NCI-H510A treated with DMSO at 0.1 percent for 48 hours (cell line): ENCODE results near the gene RASAL2.
"Not testable (repeated sequence)": the region's sequence is repeated elsewhere in the genome, so short reads cannot be mapped to it uniquely, and the experiment has no call there.

Experiments
- DNase-seq: peaks from one replicate; lab custom pipeline; 2025; lab: John Stamatoyannopoulos, UW

Gene RASAL2

DNA sequence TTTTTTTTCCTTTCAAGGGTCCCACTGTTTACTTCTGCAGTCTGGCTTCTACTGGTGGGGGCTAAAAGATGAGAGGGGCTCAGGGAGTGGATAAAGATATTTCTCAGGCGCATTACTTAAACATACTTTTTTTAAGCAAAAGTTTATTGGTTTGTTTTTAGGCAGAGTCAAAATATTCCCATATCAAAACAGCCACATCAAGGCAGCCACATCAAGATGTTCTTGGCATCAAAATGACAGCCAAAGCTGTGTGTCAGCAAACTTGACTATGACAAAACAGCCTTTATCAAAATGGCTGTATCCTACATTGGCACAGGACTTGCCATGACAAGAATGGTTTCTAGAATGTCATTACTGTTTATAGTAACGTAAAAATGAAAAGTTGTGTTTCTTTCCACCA lies 22.1 kb upstream of the RASAL2 start:
- DNase-seq, result no peak

DNA sequence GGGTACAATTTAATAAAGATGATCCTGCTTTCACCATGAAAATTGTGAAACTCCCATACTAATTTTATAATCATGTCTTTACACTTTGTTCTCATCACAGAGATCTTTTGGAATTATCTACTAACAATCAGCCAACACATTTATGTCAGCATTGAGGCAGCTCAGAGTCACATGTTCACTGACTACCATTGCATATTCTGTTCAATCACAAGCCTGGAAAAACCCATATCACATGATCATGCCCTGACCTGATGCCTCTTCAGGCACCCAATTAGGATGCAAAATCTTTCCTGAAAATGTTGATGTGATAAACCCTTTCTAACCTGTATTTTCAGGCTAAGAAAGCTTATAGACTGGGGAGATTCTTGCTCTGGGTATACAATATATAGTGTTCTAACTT lies 21.6 kb upstream of the RASAL2 start:
- DNase-seq, result no peak

DNA sequence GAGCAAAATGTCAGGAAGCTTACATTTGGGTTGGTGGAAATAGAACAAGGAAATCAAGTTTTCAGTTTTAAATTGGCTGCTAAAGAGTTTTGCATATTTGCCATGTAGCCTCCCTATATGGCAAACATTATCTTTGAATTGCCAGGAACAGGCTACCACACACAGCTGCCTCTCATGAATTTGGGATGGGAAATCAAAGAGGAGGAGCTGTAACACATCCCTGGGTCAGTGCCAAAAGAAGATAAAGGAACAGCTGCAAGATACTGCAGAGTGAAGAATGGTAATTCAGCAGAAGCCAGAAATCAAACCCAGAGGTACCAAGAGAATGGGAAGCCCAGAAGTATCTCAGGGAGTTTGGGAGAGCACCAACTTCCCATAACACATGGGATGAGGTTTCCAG lies 18.6 kb upstream of the RASAL2 start:
- no peak for DNase-seq

DNA sequence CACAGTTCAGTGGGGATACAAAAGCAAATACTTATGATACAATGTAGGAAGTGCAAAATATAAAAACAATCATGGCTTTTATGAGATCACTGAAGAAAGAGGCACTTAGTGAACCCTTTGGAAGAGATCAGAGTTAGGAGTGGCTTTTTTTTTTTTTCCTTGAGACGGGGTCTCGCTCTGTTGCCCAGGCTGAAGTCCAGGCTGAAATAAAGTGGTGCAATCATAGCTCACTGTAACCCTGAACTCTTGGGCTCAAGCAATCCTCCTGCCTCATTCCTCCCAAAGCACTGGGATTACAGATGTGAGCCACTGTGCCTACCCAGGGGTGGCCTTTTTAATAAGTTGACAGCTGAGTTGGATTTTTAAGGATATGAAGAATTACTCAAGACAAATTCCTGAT lies 17.3 kb upstream of the RASAL2 start:
- DNase-seq, result no peak

DNA sequence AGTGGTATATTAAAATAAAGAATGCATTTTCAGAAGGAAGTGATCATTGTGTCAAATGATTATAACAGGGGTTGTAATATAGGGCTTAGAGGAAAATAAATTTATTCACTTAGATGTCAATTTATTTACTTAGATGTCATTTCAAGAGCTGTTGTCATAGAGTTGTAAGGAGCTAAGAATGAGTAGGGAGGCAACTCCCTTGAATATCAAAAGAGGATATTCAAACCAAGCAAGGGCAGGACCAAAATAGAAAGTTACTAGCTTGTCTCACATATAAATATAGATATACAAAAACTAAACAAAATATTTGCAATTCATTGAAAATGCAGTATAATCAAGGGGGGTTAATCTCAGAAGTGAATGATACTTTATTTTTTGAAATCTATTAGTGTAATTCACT lies 16.0 kb upstream of the RASAL2 start:
- no peak for DNase-seq

DNA sequence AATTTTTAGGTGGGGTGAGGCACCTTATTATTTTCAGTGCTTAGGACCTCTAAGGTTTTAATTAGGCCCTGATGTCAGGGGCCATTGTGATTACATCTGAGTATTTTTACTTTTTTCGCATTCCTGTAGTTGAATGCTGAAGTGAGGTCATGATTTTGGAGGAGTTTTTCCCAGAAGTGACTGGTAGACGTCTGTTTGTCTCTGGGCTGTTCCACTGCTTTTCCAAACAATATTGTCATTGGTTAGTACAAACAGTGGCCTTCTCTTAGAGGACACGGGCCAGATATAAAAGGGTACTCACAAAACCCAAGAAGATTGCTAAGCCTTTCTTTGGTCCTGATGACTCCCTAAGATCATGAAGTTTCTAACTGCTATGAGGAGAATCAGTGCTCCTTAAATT lies 7.6 kb upstream of the RASAL2 start:
- DNase-seq, result no peak

DNA sequence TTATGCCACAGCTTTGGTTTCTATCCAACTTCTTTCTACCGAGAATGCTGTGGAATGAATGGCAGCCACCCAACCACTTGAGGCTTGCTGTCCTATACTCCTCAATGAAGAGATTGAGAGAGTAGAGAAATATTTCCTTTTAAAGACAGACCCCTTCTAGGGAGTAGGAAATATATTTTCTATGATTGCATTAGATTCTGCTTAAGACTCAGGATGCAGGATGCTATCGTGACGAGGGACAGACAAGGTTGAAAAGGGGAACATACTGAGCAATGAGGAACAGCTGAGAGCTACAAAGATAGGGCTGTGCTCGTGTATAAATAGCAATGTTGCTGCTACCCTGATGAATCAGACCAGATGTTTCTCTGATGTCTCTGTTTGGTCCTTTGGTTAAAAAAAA lies 7.1 kb upstream of the RASAL2 start:
- DNase-seq, result no peak

DNA sequence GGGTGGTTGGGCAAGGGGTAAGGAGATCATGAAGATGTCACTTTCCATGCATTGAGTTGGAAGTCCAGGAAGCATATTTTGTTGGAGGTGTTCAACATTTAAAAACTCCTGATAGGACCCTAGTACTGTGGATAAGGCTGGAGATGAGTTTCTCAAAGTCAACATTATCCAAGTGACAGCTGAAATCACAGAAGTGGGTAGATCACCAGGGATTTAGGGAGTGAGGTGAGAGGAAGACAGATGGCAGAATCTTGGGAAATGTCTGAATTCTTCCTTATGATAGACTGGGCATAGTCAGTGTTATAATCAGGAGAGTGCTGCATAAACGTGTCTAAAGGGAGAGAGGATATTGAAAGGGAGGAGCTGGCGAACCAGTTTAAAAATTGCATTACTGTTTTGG lies 5.3 kb upstream of the RASAL2 start:
- no peak for DNase-seq

DNA sequence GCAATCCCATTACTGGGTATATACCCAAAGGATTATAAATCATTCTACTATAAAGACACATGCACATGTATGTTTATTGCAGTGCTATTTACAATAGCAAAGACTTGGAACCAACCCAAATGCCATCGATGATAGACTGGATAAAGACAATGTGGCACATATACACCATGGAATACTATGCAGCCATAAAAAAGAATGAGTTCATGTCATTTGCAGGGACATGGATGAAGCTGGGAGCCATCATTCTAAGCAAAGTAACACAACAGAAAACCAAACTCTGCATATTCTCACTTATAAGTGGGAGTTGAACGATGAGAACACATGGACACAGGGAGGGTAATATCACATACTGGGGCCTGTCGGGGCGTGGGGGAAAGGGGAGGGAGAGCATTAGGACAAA lies 2.5 kb upstream of the RASAL2 start:
- not testable (repeated sequence) for DNase-seq

DNA sequence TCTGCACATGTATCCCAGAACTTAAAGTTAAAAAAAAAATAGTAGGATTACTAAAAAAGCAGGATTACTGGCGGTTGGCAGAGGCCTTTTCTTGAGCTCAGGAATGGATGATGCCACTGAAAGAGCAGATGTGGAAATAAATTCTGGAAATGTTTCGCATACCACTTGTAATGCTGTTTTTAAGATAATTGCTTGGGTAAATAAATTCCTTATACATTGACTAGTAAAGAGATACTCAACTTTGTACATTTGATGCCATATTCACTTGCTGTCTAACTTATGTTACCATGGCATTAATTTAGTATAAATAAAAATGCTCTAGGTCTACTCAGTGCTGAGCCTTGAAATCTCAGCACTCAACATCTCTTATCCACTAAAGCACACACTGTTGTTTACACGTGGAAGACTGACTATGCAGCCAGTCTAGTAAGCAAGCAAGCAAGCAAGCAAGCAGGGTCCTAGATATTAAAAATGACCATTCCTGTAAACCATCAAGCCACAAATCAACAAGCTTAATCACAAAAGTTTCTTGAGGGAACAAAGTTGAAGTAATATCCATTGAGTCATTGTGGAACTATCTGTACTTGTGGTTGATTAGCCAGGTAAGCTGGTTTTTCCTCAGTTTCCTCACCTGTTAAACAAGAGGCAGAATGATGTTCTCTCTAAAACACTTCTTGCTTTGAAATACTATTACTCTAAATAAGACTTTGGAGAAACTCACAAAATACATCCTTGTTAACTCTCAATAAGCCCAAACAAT lies 1.7 kb upstream of the RASAL2 start:
- no peak for DNase-seq

DNA sequence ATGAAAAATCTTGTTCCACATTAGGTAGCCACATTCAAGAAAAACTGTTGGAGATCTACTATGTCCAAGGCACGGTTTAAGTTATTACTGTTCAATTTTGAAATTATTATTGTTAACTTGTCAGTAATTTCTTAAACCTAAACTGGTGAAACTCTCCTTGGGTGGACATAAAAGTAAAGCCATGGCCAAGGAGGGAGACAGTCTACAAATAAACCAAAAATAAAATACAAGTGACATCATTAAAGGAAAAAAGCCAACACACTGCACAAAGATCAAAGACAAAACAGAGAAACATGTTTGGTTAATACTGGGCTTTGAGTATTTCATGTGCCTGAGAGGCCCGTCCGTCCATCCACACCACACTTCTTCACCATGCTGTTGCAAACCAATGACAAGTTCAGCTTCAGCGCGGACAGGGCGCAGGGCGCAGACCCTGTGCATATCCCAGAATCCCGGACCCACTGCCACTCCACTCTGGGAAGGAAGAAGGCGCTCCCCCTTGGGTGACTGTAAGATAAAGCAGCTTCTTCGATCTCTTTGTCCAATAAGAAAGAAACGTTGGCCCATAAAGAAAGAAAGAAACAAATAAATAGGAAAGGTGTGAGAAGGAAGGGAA lies 918 bp upstream of the RASAL2 start:
- no peak for DNase-seq

DNA sequence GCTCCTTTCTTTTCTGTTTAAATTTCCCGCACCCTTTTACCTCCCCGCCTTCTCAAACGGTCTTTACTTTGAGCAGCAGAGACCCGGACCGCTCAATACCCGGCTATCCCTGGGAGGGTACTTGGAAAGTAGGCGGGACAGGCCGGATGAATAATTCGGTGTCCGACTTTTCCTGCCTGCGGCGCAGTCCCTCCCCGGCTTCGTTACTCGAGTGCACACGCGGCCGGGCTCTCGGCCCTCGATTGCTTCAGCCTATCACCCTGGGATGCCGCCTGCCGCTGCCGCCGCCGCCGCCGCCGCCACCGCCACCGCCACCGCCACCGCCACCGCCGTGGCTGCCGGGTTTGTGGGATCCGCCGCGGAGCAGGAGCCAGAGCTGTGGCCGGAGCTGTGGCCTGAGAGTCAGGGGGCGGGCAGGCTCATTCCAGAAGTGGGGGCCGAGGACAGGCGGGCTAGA lies 382 bp upstream of the RASAL2 start:
- DNase-seq, result peak; percentile 93

DNA sequence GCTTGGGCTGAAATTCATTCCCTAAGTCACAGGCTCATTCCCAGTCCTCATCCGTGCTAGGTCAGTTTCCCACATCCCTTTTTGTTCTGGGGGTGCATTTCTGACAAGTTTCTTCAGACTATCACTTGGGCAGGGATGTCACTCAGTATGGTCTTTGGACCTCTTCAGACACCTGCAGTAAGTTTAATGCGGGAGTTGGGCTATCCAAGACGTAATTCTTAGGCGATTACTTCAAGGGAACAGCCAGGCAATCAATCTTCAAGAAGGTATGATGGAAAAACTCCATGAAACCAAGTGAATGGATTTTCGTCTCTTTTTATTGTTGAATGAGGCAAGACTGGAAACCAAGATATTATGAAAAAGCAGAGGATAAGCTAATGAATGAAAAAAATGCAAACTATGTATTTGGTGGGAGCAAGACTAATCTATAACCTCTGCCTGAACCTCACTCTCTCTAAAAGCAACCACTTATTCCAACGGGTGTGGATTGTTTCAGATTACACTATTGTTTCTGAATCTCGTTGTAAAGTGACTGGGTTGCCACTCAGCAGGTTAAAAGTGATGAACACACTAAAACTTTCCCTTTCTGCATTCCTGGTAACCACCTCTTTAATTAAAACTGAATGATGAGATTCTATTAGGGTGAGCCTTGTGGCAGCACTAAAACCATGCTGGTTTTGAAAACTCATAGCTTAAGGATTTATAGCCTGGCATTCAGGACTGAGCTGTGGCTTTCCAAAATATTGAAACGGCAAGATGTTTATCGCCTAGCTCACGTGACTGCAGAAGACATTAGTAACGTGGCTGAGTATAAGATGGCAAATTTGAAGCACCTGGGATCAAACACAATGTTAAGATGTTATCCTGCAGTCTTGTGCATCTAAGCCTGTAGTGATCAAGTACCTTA lies 1.1 kb downstream of the RASAL2 start:
- DNase-seq, result no peak

DNA sequence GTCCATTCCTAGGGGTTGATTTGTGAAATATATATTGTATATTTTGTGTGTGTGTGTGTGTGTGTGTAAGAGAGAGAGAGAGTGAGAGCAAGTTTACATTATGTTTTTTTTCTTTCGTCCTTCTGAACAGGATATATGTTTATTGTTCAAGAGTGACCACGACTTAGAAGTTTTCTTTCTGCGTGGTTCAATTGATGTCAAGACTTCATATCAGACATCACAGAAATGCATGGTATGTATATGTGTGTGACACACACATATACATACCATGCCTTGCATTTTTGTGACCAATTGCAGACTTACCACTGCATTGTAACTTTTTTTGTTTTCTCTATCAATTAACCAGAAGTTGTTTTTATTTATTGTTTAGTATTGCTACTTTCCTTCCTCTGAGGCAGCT lies 2.5 kb downstream of the RASAL2 start:
- DNase-seq, result no peak

DNA sequence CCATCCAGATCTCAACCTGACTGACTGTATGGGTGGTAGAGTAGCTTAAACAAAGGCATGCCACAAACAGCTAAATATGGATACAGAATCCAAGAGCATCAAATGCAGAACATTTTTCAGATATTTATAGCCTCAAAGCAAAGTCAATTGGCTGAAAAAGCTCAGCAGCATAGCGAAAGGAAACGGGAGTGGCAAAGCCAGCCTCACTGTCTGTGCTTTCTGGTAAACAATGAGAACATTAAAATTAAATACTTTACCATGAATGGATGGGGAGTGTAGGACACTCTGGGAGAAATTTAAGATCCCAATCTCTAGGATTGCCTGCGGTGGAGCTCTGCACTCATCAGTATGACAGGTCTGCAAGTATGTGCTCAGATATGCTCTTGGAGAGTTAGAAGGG lies 4.4 kb downstream of the RASAL2 start:
- DNase-seq, result no peak

DNA sequence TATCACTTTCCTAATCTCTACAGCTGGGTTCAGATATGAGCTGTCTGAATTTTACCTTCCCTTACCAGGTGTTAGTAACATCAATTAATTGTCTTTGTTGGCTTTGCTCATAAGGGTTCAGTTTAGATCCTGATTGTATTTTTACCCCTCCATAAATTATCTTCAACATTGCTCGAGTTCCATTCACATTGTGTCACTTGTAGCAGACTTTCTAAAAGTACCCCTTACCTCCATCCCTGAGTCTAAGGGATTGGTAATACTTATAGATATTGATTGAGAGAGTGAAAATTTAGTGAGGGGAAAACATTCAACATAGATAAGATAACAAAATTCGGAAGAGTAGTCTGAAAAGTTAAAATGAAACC lies 7.3 kb downstream of the RASAL2 start:
- DNase-seq, result no peak

DNA sequence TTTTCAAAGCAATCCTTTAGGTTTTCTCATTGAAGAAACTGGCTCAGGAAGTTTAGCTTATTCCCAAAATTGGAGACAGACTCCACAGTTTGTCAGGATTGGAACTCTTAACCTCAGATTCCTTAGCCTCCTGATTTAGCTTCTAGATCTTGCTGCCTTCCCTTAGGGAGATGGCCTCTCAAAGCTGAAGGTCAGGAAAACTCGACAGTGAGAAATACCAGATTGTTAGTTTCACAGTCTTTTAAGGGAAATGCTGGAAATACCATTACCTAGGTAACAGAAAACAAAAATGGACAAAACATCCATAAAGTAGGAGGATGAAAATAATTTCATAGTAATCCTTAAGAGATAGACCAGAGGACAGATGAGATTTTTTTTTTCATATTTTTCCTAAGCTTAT lies 7.8 kb downstream of the RASAL2 start:
- no peak for DNase-seq

DNA sequence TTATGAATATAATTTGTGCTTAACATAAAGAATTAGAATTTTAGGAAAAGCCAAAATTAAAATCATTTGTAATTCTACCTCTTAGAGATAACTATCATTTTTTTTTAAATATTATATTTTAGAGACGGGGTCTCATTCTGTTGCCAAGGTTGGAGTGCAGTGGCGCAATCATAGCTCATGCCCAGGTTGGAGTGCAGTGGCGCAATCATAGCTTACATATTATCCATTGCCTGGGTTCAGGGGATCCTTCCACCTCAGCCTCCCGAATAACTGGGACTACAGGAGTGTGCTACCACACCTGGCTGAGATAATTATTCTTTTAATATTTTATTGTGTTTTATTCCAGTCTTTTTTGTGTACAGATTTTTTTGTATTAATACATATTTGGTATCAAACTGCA lies 8.3 kb downstream of the RASAL2 start:
- DNase-seq, result no peak

DNA sequence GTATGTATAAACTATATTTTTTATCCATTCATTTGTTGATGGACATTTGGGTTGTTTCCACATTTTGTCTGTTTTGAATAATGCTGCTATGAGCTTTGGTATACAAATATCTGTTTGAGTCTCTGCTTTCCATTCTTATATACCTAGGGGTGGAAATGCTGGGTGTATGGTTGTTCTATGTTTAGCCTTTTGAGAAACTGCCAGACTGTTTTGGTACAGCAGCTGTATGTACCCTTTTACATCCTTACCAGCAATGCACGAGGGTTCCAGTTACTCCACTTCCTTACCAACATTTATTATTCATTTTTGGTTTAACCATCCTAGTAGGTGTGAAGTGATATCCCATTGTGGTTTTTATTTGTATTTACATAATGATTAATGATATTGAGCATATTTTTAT lies 13.9 kb downstream of the RASAL2 start:
- no peak for DNase-seq

DNA sequence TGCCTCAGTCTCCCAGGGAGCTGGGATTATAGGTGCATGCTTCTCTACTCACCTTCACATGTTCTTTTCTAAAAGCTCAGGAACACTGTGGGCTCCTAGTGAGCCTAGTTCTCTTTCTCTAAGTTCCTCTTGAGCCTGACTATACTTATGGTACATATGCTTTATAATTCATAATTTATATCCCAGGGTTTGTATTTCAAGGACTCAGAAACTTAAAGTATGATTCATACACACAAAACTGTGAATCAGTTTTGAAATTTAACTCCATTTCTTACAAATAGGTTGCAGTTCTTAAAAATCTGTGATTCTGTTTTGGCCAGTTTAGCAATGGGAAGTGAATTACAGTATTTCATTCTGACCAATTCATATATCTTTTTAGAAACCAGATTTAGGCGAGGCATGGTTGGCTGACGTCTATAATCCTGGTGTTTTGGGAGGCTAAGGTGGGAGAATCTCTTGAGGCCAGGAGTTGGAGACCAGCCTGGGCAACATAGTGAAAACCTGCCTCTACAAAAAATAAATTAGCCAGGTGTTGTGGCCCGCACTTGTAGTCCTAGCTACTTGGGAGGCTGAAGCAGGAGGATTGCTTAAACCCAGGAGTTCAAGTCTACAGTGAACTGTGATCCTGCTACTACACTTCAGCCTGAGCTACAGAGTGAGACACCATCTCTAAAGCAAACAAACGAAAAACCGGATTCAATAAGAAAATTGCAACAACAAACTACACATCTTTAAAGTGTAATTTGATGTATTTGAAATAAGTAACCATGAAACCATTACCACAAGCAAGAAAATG lies 15.6 kb downstream of the RASAL2 start:
- no peak for DNase-seq

DNA sequence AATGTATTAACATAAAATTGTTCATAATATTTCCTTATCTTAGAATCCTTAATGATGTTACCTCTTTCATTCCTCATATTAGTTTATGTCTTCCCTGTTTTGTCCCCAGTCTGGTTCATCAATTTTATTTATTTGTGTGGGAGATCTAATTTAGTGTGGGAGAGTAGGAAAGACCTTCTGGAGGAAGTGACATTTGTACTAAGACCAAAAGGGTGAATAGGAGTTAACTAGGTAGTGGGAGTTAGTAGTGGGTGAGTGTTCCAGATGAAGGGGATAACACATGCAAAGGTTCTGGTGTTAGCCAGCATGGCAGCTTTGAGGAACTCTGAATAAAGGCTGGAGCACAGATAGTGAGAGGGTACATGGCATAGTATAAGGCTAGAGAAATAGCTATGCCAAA lies 21.4 kb downstream of the RASAL2 start:
- DNase-seq, result no peak

DNA sequence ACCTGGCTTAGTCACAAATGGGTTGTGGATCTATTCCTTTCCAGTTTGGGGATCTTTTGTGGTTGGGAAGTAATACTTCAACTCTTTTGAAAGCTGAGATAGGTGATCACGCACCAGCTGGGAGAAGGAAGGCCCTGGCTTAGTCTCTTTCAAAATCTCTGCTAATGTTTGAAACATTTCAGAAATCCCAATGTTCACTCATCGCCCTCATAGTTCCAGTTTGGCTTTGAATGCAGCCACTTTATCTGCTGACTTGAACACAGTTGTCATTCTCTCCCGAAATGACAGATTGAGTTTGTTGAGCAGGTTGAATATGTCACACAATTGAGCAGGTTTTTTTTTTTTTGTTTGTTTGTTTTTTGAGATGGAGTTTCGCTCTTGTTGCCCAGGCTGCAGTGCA lies 24.6 kb downstream of the RASAL2 start:
- no peak for DNase-seq
